CD14-positive monocyte (primary cell): ENCODE results near the gene PUS7. TPM values are rescaled to one million over a fixed set of nuclear protein-coding genes. Genes with fewer than 3 reads are reported as not detected.
"Not testable (repeated sequence)": the region's sequence is repeated elsewhere in the genome, so short reads cannot be mapped to it uniquely, and the experiment has no call there.

Source experiments
- DNase-seq, 3 donors: peaks; one replicate each; pipeline ENCODE4 v3.0.0-alpha.2; 2011 to 2022
- H2AFZ ChIP-seq: 2 replicates; pipeline ENCODE4 v1.6.0; 2012; ENCODE audit warnings: mild to moderate bottlenecking, low read depth, low read length, inconsistent platforms; ENCODE audit not compliant: insufficient read depth, poor library complexity, severe bottlenecking
- H3K27ac ChIP-seq, 2 donors: 1 replicate in 1 of 2; 2 replicates in 1 of 2; pipeline ENCODE4 v1.5.1; 2012 to 2013; ENCODE audit warnings: low read length in 2 of 2, control low read depth in 1 of 2, inconsistent platforms in 1 of 2, low read depth in 1 of 2, mild to moderate bottlenecking in 1 of 2
- H3K27me3 ChIP-seq, 2 donors: one replicate each; pipeline versions ENCODE4 v1.6.0 to v1.6.1; 2011 to 2013; ENCODE audit warnings: low read length in 2 of 2; ENCODE audit not compliant: control insufficient read depth in 2 of 2, insufficient read depth in 2 of 2
- H3K36me3 ChIP-seq, 2 donors: replicated peaks in 1 of 2; 1 replicate in 1 of 2; 2 replicates in 1 of 2; pipeline versions ENCODE4 v1.5.1 to v1.6.1; 2012 to 2013; ENCODE audit warnings: low read length in 2 of 2, control low read depth in 1 of 2, inconsistent platforms in 1 of 2, mild to moderate bottlenecking in 1 of 2; ENCODE audit not compliant: insufficient read depth in 2 of 2, control insufficient read depth in 1 of 2
- H3K4me1 ChIP-seq, 2 donors: 1 replicate in 1 of 2; 2 replicates in 1 of 2; pipeline versions ENCODE4 v1.5.1 to v1.6.1; 2012 to 2013; ENCODE audit warnings: low read length in 2 of 2, control low read depth in 1 of 2, inconsistent platforms in 1 of 2, mild to moderate bottlenecking in 1 of 2, moderate library complexity in 1 of 2; ENCODE audit not compliant: insufficient read depth in 2 of 2, control insufficient read depth in 1 of 2
- H3K4me2 ChIP-seq: replicated peaks from 2 replicates; pipeline ENCODE3; 2012; ENCODE audit warnings: low read length, moderate library complexity, mild to moderate bottlenecking; ENCODE audit not compliant: poor library complexity, severe bottlenecking; ENCODE audit errors: extremely low read depth
- H3K4me3 ChIP-seq, 3 experiments: fragments of 200-600 bp in 1 of 3; sonication (generic) in 1 of 3; replicated peaks in 1 of 3; 1 replicate in 2 of 3; 2 replicates in 1 of 3; pipeline ENCODE4 v1.5.1; 2011 to 2013; ENCODE audit warnings: low read length in 3 of 3, mild to moderate bottlenecking in 3 of 3, control low read depth in 2 of 3, low read depth in 2 of 3, inconsistent platforms in 1 of 3, moderate library complexity in 1 of 3
- H3K79me2 ChIP-seq: 2 replicates; pipeline ENCODE4 v1.6.0; 2012; ENCODE audit warnings: mild to moderate bottlenecking, control low read depth, inconsistent platforms, low read length, moderate library complexity; ENCODE audit not compliant: insufficient read depth
- H3K9ac ChIP-seq: 2 replicates; pipeline ENCODE4 v1.6.0; 2017; ENCODE audit warnings: low read length, mild to moderate bottlenecking; ENCODE audit not compliant: insufficient read depth, poor library complexity, severe bottlenecking
- H3K9me3 ChIP-seq, 2 donors: replicated peaks in 1 of 2; 1 replicate in 1 of 2; 2 replicates in 1 of 2; pipeline versions ENCODE4 v1.5.1 to v1.6.1; 2012 to 2013; ENCODE audit warnings: low read length in 2 of 2, control low read depth in 1 of 2; ENCODE audit not compliant: control insufficient read depth in 1 of 2, insufficient read depth in 1 of 2
- H4K20me1 ChIP-seq: 2 replicates; pipeline ENCODE4 v1.6.0; 2012; ENCODE audit warnings: mild to moderate bottlenecking, low read length, control low read depth, moderate library complexity; ENCODE audit not compliant: insufficient read depth
- H3K27ac Mint-ChIP-seq, 7 donors: one replicate each; pipeline ENCODE4 v1.8.0; 2020; ENCODE audit warnings: mild to moderate bottlenecking in 7 of 7, mixed read lengths in 7 of 7, moderate library complexity in 6 of 7, inconsistent platforms in 2 of 7
- H3K27me3 Mint-ChIP-seq, 3 donors: one replicate each; pipeline ENCODE4 v1.8.0; 2021 to 2022; ENCODE audit warnings: low read depth in 3 of 3, mild to moderate bottlenecking in 3 of 3, mixed read lengths in 3 of 3, moderate library complexity in 3 of 3, inconsistent platforms in 1 of 3
- H3K36me3 Mint-ChIP-seq, 2 donors: one replicate each; pipeline ENCODE4 v1.8.0; 2020; ENCODE audit warnings: mixed read lengths in 2 of 2, inconsistent platforms in 1 of 2, mild to moderate bottlenecking in 1 of 2
- H3K4me1 Mint-ChIP-seq: one replicate; pipeline ENCODE4 v1.8.0; 2020; ENCODE audit warnings: mild to moderate bottlenecking, mixed read lengths
- H3K4me3 Mint-ChIP-seq, 2 donors: one replicate each; pipeline ENCODE4 v1.8.0; 2020; ENCODE audit warnings: mild to moderate bottlenecking in 2 of 2, mixed read lengths in 2 of 2, moderate library complexity in 1 of 2
- H3K9me3 Mint-ChIP-seq, 7 donors: one replicate each; pipeline ENCODE4 v1.8.0; 2020 to 2022; ENCODE audit warnings: mixed read lengths in 7 of 7, mild to moderate bottlenecking in 6 of 7, moderate library complexity in 6 of 7, inconsistent platforms in 2 of 7
- WGBS: methylation state at CpG from one replicate; pipeline ENCODE4 v1.1.5; 2013; ENCODE audit warnings: missing lambda C conversion rate; ENCODE audit not compliant: insufficient coverage; 5-methylcytosine and 5-hydroxymethylcytosine counted together
- intact Hi-C, 2 donors: fragments of 100-400 bp; cut with micrococcal nuclease; formaldehyde crosslinking; loops; one replicate each; pipeline versions ENCODE4 v1.15.0 to v1.15.1; 2023
- polyA plus RNA-seq, 3 donors: library from polyadenylated mRNA; depleted of rRNA in 1 of 3; unstranded in 2 of 3; stranded (reverse) in 1 of 3; fragments of 300-500 nt in 2 of 3; fragments of >200 nt in 1 of 3; fragmentation: Illumina TruSeq in 2 of 3; gene quantifications; 1 replicate in 2 of 3; 2 replicates in 1 of 3; pipeline ENCODE4 v1.2.3, GENCODE V29; 2012 to 2021
- TF ChIP-seq, protein P1 (sequence below): fragments of 200-600 bp; IDR thresholded peaks from one replicate; pipeline ENCODE4 v1.8.0; 2022; ENCODE audit warnings: antibody characterized with exemption, mild to moderate bottlenecking

The PUS7 gene
- polyA plus RNA-seq, 3 donors: 1.3 to 1.8 (median 1.6) TPM

GRCh38 chr7:105519353-105519752, 2.7 kb downstream of the PUS7 start:
- no peak overlapping the region for H3K4me3 Mint-ChIP-seq
- H3K4me1 ChIP-seq: peaks cover 15 to 21% of the 10 kb centered on the region in 2 donors
- no peak for DNase-seq
- H3K4me3 ChIP-seq: no peak overlapping the region
- no peaks in the 10 kb centered on the region for H3K27me3 ChIP-seq
- H3K9me3 ChIP-seq: no peaks in the 10 kb centered on the region
- peaks cover 0 to 2% (median 0%) of the 10 kb centered on the region in 7 donors for H3K9me3 Mint-ChIP-seq
- intact Hi-C loops: no loop called here
- H4K20me1 ChIP-seq: no peaks in the 10 kb centered on the region
- H3K36me3 ChIP-seq: no peaks in the 10 kb centered on the region
- no peak overlapping the region for H3K27ac Mint-ChIP-seq
- H3K4me1 Mint-ChIP-seq: peaks cover 16% of the 10 kb centered on the region
- H3K36me3 Mint-ChIP-seq: peaks cover 0 to 3% of the 10 kb centered on the region in 2 donors
- WGBS: 100% methylated on average over 1 of the region's 6 CpGs
- no peaks in the 10 kb centered on the region for H3K79me2 ChIP-seq
- TF ChIP-seq, protein P1, sequence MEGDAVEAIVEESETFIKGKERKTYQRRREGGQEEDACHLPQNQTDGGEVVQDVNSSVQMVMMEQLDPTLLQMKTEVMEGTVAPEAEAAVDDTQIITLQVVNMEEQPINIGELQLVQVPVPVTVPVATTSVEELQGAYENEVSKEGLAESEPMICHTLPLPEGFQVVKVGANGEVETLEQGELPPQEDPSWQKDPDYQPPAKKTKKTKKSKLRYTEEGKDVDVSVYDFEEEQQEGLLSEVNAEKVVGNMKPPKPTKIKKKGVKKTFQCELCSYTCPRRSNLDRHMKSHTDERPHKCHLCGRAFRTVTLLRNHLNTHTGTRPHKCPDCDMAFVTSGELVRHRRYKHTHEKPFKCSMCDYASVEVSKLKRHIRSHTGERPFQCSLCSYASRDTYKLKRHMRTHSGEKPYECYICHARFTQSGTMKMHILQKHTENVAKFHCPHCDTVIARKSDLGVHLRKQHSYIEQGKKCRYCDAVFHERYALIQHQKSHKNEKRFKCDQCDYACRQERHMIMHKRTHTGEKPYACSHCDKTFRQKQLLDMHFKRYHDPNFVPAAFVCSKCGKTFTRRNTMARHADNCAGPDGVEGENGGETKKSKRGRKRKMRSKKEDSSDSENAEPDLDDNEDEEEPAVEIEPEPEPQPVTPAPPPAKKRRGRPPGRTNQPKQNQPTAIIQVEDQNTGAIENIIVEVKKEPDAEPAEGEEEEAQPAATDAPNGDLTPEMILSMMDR: no peak
- no peak overlapping the region for H3K4me2 ChIP-seq
- no peak overlapping the region for H3K27ac ChIP-seq
- no peak overlapping the region for H3K9ac ChIP-seq
- peaks cover 0 to 7% (median 2%) of the 10 kb centered on the region in 3 donors for H3K27me3 Mint-ChIP-seq
- H2AFZ ChIP-seq: no peak overlapping the region

DNA sequence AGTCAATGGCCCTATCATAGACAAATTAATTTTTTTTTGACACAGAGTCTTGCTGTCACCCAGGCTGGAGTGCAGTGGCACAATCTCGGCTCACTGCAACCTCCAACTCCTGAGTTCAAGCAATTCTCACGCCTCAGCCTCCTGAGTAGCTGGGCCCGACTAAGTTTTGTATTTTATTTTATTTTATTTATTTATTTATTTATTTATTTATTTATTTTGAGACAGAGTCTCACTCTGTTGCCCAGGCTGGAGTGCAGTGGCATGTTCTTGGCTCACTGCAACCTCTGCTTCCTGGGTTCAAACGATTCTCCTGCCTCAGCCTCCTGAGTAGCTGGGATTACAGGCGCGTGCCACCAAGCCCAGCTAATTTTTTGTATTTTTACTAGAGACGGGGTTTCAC, 6.5 kb downstream of the PUS7 start:
- H2AFZ ChIP-seq, H3K9me3 ChIP-seq, H3K36me3 ChIP-seq, H3K4me2 ChIP-seq, H3K9ac ChIP-seq, H3K4me3 Mint-ChIP-seq, intact Hi-C loops, H4K20me1 ChIP-seq, H3K4me1 ChIP-seq, H3K27me3 Mint-ChIP-seq, H3K9me3 Mint-ChIP-seq, H3K36me3 Mint-ChIP-seq, H3K4me3 ChIP-seq, H3K27ac ChIP-seq, DNase-seq, H3K27me3 ChIP-seq, H3K27ac Mint-ChIP-seq, H3K79me2 ChIP-seq: not testable (repeated sequence)
- H3K4me1 Mint-ChIP-seq: peaks cover 14% of the 10 kb centered on the region
- WGBS: 100% methylated on average over 3 of the region's 7 CpGs
